OCI-LY7 (cell line): ENCODE measurements around the gene SEMA5A.

Source experiments
- EZH2phosphoT487 ChIP-seq: fragments of 200-600 bp; sonication (generic); IDR thresholded peaks from 2 replicates; pipeline ENCODE4 v1.6.1; 2018; ENCODE audit warnings: low read depth, borderline replicate concordance, mild to moderate bottlenecking, mixed run types, antibody characterized with exemption, low read length, moderate library complexity, mixed read lengths
- TF ChIP-seq, protein P1 (sequence below): fragments of 200-600 bp; sonication (generic); conservative IDR thresholded peaks from 2 replicates; pipeline ENCODE4 v1.5.1; 2014; ENCODE audit warnings: mild to moderate bottlenecking, antibody characterized with exemption, low read length, moderate library complexity, mixed read lengths

DNA sequence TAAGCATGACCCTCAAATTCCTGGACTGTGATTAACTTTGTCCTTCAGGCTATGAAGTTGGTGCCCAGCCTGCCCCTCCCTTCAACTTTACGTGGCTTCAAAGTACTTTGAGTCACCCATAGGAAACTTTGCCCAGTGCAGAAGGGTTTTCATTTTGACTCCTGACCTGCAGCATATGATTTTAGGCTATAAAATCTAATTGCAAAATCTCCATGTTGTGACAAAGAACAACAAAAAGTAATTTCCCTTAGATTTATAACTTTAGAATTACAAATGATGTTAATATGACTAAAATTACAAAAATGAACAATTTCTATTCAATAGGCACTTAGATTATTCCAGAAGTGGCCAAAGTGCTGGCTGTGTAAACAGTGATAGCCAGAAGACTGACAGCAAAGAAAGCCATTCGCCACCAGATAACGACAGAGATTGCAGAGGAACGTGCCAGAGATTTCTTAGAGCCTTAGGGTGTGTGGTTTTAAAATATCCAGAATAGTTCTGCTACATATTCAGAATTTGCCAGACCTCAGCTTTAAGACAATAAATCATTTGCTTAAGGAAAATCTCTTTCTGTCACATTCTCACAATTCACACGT lies 197.4 kb downstream of the SEMA5A start:
- TF ChIP-seq, protein P1, sequence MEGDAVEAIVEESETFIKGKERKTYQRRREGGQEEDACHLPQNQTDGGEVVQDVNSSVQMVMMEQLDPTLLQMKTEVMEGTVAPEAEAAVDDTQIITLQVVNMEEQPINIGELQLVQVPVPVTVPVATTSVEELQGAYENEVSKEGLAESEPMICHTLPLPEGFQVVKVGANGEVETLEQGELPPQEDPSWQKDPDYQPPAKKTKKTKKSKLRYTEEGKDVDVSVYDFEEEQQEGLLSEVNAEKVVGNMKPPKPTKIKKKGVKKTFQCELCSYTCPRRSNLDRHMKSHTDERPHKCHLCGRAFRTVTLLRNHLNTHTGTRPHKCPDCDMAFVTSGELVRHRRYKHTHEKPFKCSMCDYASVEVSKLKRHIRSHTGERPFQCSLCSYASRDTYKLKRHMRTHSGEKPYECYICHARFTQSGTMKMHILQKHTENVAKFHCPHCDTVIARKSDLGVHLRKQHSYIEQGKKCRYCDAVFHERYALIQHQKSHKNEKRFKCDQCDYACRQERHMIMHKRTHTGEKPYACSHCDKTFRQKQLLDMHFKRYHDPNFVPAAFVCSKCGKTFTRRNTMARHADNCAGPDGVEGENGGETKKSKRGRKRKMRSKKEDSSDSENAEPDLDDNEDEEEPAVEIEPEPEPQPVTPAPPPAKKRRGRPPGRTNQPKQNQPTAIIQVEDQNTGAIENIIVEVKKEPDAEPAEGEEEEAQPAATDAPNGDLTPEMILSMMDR = no peak
- TF ChIP-seq EZH2phosphoT487 = no peak
